Adrenal gland (tissue), 12 donors: Measurements from ENCODE around the gene TEF. TPM values are rescaled to one million over a fixed set of nuclear protein-coding genes. Genes with fewer than 3 reads are reported as not detected.

Experiments used
- DNase-seq, 7 donors: peaks; one replicate each; pipeline ENCODE4 v3.0.0-alpha.2; 2019 to 2020
- H3K27ac ChIP-seq, 5 donors: fragments of 200-600 bp; sonication (generic) in 4 of 5; 1 replicate in 3 of 5; 2 replicates in 2 of 5; pipeline versions ENCODE4 v1.5.1 to v1.8.0; 2016 to 2020; ENCODE audit warnings: mild to moderate bottlenecking in 1 of 5
- H3K27me3 ChIP-seq: fragments of 200-600 bp; 2 replicates; pipeline ENCODE4 v1.8.0; 2021
- H3K36me3 ChIP-seq, 2 donors: fragments of 200-600 bp; replicated peaks in 1 of 2; 1 replicate in 1 of 2; 2 replicates in 1 of 2; pipeline versions ENCODE4 v1.5.1 to v1.8.0; 2018 to 2022
- H3K4me1 ChIP-seq, 2 donors: fragments of 200-600 bp; replicated peaks in 1 of 2; 1 replicate in 1 of 2; 2 replicates in 1 of 2; pipeline versions ENCODE4 v1.5.1 to v1.8.0; 2018 to 2021
- H3K4me3 ChIP-seq, 4 donors: fragments of 200-600 bp; sonication (generic) in 3 of 4; one replicate each; pipeline ENCODE4 v1.5.1; 2016 to 2018
- H3K9me3 ChIP-seq, 3 donors: fragments of 200-600 bp; sonication (generic) in 1 of 3; replicated peaks in 1 of 3; 1 replicate in 2 of 3; 2 replicates in 1 of 3; pipeline versions ENCODE4 v1.5.1 to v1.8.0; 2016 to 2021
- POLR2A ChIP-seq, 2 donors: fragments of 450-650 bp; IDR thresholded peaks; one replicate each; pipeline ENCODE4 v1.6.1; 2017; ENCODE audit warnings: antibody characterized with exemption in 2 of 2, mild to moderate bottlenecking in 2 of 2, moderate library complexity in 1 of 2
- WGBS, 4 donors: extraction: QIAGEN DNeasy Blood & Tissue Kit in 2 of 4; methylation state at CpG; one replicate each; pipeline versions ENCODE4 v1.1.5 to v1.1.7; 2013 to 2017; 5-methylcytosine and 5-hydroxymethylcytosine counted together
- intact Hi-C, 2 donors: fragments of 100-400 bp; cut with DNase I; formaldehyde crosslinking; loops; one replicate each; pipeline versions ENCODE4 v1.14.1 to v1.15.0; 2022 to 2023
- polyA plus RNA-seq, 3 donors: library from polyadenylated mRNA; stranded (reverse); fragments of 200-250 nt in 2 of 3; fragments of 350-450 nt in 1 of 3; fragmentation: Illumina TruSeq in 1 of 3; extraction: RNeasy Lipid Tissue Mini Kit (QIAGEN cat#74804) in 1 of 3; gene quantifications; one replicate each; pipeline ENCODE4 v1.2.3, GENCODE V29; 2013 to 2014
- total RNA-seq, 9 donors: library from RNA; depleted of rRNA in 4 of 9; stranded (reverse); fragments of >200 nt in 4 of 9; fragments of 120-200 nt in 1 of 9; fragmentation: NEBNext Ultra II Directional in 1 of 9; extraction: Animal tissue kit (Norgen Biotek cat#: 25700) in 1 of 9; gene quantifications; one replicate each; pipeline versions ENCODE4 v1.1.0 to v1.2.4, GENCODE V29; 2013 to 2023
- TF ChIP-seq, protein P1 (sequence below), 6 experiments: fragments of 450-650 bp in 4 of 6; fragments of 200-600 bp in 2 of 6; sonication (generic) in 1 of 6; IDR thresholded peaks; 1 replicate in 5 of 6; 2 replicates in 1 of 6; pipeline versions ENCODE4 v1.5.1 to v1.8.0; 2016 to 2021; ENCODE audit warnings: antibody characterized with exemption in 6 of 6, mild to moderate bottlenecking in 2 of 6, moderate library complexity in 1 of 6
- donor health status: healthy with polysubstance abuse.
- donor health status: Bipolar disorder and iron deficiency.
- donor health status: DM: yes; HTN: yes; CAD: no.
- donor health status: DM: no; HTN: no; CAD: no.
- donor health status: DM: no; HTN: no; CAD: no.
- donor health status: DM: yes; HTN: yes; CAD: no.

Gene TEF
- total and polyA plus RNA-seq, 12 donors: 7.2 to 33.9 (median 20.3) TPM

DNA sequence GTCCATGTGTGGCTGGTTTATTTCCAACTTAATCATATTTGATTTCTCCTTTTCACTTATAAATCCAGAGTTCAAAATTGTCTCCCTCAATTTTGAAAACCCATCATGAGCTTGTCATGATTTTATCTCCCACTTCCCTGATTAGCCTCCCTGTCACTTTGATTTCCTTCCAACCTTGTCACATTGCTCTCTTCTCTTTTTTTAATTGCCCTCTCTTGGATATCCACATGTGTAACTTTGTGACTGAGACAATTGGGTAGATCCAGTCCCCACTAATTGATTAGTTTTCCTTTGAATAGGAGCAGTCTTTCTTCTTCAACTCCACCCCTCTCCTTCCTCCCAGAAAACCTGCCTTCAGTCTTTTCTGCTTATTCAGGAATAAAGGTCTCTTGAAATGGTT lies 2.4 kb downstream of the TEF start:
- no peaks in the 10 kb centered on the region for H3K9me3 ChIP-seq
- intact Hi-C loops: no loop called here
- no peak for DNase-seq
- H3K27me3 ChIP-seq: no peaks in the 10 kb centered on the region
- H3K27ac ChIP-seq: peak overlapping the region in 2 of 5 donors; percentile 99
- no peak overlapping the region for H3K4me3 ChIP-seq
- peaks cover 17 to 31% of the 10 kb centered on the region in 2 donors for H3K4me1 ChIP-seq
- H3K36me3 ChIP-seq: peaks cover 0 to 23% of the 10 kb centered on the region in 2 donors
- TF ChIP-seq, protein P1, sequence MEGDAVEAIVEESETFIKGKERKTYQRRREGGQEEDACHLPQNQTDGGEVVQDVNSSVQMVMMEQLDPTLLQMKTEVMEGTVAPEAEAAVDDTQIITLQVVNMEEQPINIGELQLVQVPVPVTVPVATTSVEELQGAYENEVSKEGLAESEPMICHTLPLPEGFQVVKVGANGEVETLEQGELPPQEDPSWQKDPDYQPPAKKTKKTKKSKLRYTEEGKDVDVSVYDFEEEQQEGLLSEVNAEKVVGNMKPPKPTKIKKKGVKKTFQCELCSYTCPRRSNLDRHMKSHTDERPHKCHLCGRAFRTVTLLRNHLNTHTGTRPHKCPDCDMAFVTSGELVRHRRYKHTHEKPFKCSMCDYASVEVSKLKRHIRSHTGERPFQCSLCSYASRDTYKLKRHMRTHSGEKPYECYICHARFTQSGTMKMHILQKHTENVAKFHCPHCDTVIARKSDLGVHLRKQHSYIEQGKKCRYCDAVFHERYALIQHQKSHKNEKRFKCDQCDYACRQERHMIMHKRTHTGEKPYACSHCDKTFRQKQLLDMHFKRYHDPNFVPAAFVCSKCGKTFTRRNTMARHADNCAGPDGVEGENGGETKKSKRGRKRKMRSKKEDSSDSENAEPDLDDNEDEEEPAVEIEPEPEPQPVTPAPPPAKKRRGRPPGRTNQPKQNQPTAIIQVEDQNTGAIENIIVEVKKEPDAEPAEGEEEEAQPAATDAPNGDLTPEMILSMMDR (IDR thresholded peaks at IDR 0.05): no peak
- no peak for TF ChIP-seq POLR2A (IDR thresholded peaks at IDR 0.05)

DNA sequence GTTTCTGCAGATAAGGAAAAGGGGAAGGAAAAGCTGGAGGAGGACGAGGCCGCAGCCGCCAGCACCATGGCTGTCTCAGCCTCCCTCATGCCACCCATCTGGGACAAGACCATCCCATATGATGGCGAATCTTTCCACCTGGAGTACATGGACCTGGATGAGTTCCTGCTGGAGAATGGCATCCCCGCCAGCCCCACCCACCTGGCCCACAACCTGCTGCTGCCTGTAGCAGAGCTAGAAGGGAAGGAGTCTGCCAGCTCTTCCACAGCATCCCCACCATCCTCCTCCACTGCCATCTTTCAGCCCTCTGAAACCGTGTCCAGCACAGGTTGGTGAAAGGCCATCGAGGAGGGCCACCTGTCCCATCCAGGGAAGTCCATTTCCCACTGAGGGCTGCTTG lies 5.6 kb downstream of the TEF start:
- WGBS, 4 donors: 88 to 96% (median 89%) methylated on average over 6 to 7 of the region's 7 CpGs
- TF ChIP-seq POLR2A (IDR thresholded peaks at IDR 0.05): no peak
- TF ChIP-seq, protein P1 (IDR thresholded peaks at IDR 0.05): no peak
- no peaks in the 10 kb centered on the region for H3K9me3 ChIP-seq
- H3K4me3 ChIP-seq: no peak overlapping the region
- no peak overlapping the region for H3K27ac ChIP-seq
- H3K36me3 ChIP-seq: peaks cover 0 to 43% of the 10 kb centered on the region in 2 donors
- no peaks in the 10 kb centered on the region for H3K27me3 ChIP-seq
- intact Hi-C loops: no loop called here
- peaks cover 8 to 16% of the 10 kb centered on the region in 2 donors for H3K4me1 ChIP-seq
- no peak for DNase-seq

DNA sequence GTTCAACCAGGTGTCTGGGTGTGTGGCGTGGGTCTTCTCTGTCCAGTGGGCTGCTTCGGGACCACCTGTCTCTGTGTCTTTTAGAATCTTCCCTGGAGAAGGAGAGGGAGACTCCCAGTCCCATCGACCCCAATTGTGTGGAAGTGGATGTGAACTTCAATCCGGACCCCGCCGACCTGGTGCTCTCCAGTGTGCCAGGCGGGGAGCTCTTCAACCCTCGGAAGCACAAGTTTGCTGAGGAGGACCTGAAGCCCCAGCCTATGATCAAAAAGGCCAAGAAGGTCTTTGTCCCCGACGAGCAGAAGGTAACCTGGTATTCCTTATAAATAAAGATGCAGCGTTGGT lies 12.2 kb downstream of the TEF start:
- no peak for TF ChIP-seq POLR2A (IDR thresholded peaks at IDR 0.05)
- TF ChIP-seq, protein P1 (IDR thresholded peaks at IDR 0.05): no peak
- peaks cover 14 to 26% of the 10 kb centered on the region in 2 donors for H3K4me1 ChIP-seq
- intact Hi-C loops: no loop called here
- no peak for DNase-seq
- peaks cover 0 to 60% of the 10 kb centered on the region in 2 donors for H3K36me3 ChIP-seq
- peak overlapping the region in 4 of 5 donors; percentile 3 to 93 (median 72) for H3K27ac ChIP-seq
- H3K4me3 ChIP-seq: peak overlapping the region in 1 of 4 donors; percentile 12
- no peaks in the 10 kb centered on the region for H3K27me3 ChIP-seq
- WGBS, 4 donors: 70 to 81% (median 79%) methylated on average over 7 to 11 of the region's 11 CpGs
- no peaks in the 10 kb centered on the region for H3K9me3 ChIP-seq

DNA sequence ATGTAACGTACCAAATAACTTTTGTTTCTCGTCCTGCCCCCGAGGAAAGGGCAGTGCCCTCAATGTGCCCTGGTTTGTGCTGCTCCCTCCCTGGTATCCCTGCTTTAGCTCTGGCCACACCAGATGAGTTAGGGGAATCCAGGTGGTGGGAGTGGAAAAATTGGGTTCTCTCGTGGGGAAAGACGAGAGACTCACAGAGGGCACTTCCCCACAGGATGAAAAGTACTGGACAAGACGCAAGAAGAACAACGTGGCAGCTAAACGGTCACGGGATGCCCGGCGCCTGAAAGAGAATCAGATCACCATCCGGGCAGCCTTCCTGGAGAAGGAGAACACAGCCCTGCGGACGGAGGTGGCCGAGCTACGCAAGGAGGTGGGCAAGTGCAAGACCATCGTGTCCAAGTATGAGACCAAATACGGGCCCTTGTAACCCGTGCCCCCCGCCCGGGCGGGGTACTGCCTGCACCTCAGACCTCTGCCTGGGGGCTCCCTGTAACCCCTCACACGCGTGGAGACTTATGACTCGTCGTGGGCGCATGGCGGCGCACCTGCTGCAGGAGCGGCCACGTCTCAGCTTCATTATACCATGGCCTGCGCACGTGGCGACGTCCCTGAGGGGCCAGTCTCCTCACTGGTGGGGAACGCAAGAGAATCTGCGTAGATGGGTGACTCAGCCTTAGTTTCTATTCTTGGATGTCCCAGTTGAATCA lies 13.9 kb downstream of the TEF start:
- H3K27ac ChIP-seq: peak overlapping the region in 2 of 5 donors; percentile 85 to 93
- peaks cover 14 to 26% of the 10 kb centered on the region in 2 donors for H3K4me1 ChIP-seq
- no peak for DNase-seq
- no peak for TF ChIP-seq POLR2A (IDR thresholded peaks at IDR 0.05)
- TF ChIP-seq, protein P1 (IDR thresholded peaks at IDR 0.05): no peak
- peaks cover 0 to 50% of the 10 kb centered on the region in 2 donors for H3K36me3 ChIP-seq
- 87 to 92% (median 91%) methylated on average over 30 to 37 of the region's 37 CpGs for WGBS, 4 donors
- no peak overlapping the region for H3K4me3 ChIP-seq
- intact Hi-C loops: no loop called here
- no peaks in the 10 kb centered on the region for H3K9me3 ChIP-seq
- H3K27me3 ChIP-seq: no peaks in the 10 kb centered on the region
